Measurements from ENCODE around the gene DCP2. TPM values are rescaled to one million over a fixed set of nuclear protein-coding genes. Genes with fewer than 3 reads are reported as not detected.

DCP2 gene
- total RNA-seq, 1 experiment from 2014 or later = 176 TPM

DNA sequence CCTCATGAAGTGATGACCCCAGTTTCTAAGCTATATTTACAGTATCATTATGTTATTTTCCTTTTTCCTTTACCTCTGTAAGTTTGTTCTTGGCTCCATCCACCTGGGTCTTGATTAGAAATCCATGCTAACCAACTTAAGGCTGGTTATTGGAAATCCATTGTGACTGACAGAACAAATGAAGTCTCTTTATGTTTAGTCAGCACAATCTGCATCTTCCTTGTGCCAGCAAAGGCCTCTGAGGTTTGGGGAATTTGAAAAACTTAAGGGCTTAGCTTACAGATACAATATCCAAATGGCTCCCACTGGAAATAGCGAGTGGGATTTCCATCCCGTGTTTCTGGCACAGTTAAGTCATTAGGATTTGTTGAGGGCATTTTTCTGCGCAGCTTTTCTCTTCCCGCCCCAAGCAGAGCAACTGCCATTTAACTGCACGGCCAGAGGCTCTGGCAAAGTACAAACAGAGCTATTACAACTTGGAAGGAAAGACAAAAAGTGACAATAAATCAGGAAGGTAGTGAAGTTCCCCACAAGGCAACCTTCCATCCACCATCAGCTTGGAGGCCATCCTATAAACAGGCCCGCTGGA lies 64.2 kb downstream of the DCP2 start:
- no peak overlapping the region for H3K56ac ChIP-seq (ENCODE audit: insufficient read length, low read depth, low read length)
- no peak overlapping the region for H3K4ac ChIP-seq (ENCODE audit: low read depth, low read length)
- no peaks in the 10 kb centered on the region for H3K23me2 ChIP-seq (ENCODE audit: insufficient read length, low read depth, low read length, poor library complexity, severe bottlenecking)
- no peak overlapping the region for H3K27ac Mint-ChIP-seq
- H2BK12ac ChIP-seq (ENCODE audit: insufficient read length, low read depth, low read length) = no peak overlapping the region
- no peak overlapping the region for H3K27ac ChIP-seq (ENCODE audit: insufficient read length, low read depth, low read length)
- H2BK15ac ChIP-seq (ENCODE audit: low read depth, low read length) = no peak overlapping the region
- no peak overlapping the region for H3T11ph ChIP-seq (ENCODE audit: low read length)
- no peaks in the 10 kb centered on the region for H3K27me3 ChIP-seq (ENCODE audit: insufficient read depth, low read length)
- no peak overlapping the region for H2BK20ac ChIP-seq (ENCODE audit: low read depth, low read length, poor library complexity, severe bottlenecking)
- no CpG with 5 or more reads among the region's 6 CpGs for WGBS (ENCODE audit: extremely low coverage, insufficient read length, low lambda C conversion rate)
- no peak for DNase-seq
- peaks cover 4% of the 10 kb centered on the region; the same call in 1 of the 2 replicates for H3K4me1 ChIP-seq (ENCODE audit: insufficient read depth, low read length)
- no peaks in the 10 kb centered on the region for H4K20me1 ChIP-seq (ENCODE audit: control insufficient read depth, insufficient read depth, insufficient read length)
- no peak overlapping the region for H3K18ac ChIP-seq (ENCODE audit: insufficient read length, low read depth, low read length)
- no peak overlapping the region for H2BK120ac ChIP-seq (ENCODE audit: low read depth, low read length, poor library complexity, severe bottlenecking)
- H2BK5ac ChIP-seq (ENCODE audit: insufficient read length, low read length) = no peak overlapping the region
- no peak overlapping the region for H2AFZ ChIP-seq (ENCODE audit: low read length)
- H3K79me2 ChIP-seq (ENCODE audit: insufficient read depth, low read length) = no peaks in the 10 kb centered on the region
- H3K4me1 Mint-ChIP-seq = peaks cover 16 to 21% of the 10 kb centered on the region in 2 experiments
- H3K23ac ChIP-seq (ENCODE audit: insufficient read length, low read depth, low read length) = no peak overlapping the region
- no peak overlapping the region for H3K9ac ChIP-seq (ENCODE audit: extremely low read depth, insufficient read length, low read length)
- no peak overlapping the region for H2AK5ac ChIP-seq (ENCODE audit: insufficient read length, low read length)
- no peaks in the 10 kb centered on the region for H3K27me3 Mint-ChIP-seq (ENCODE audit: low read depth)
- H3K9me3 ChIP-seq (ENCODE audit: control insufficient read depth, low read depth, low read length) = no peaks in the 10 kb centered on the region
- no peak overlapping the region for H4K5ac ChIP-seq (ENCODE audit: insufficient read length, low read depth, low read length)
- no peaks in the 10 kb centered on the region for H3K79me1 ChIP-seq (ENCODE audit: insufficient read depth, low read depth, low read length, poor library complexity, severe bottlenecking)
- no peak overlapping the region for H4K91ac ChIP-seq (ENCODE audit: insufficient read length, low read depth, low read length)
- H3K36me3 Mint-ChIP-seq (ENCODE audit: insufficient read depth in 1 of 3, low read depth in 3 of 3) = peaks cover 0 to 3% (median 0%) of the 10 kb centered on the region in 3 experiments; a peak in 2 of 7 replicates
- TF ChIP-seq, protein P1, sequence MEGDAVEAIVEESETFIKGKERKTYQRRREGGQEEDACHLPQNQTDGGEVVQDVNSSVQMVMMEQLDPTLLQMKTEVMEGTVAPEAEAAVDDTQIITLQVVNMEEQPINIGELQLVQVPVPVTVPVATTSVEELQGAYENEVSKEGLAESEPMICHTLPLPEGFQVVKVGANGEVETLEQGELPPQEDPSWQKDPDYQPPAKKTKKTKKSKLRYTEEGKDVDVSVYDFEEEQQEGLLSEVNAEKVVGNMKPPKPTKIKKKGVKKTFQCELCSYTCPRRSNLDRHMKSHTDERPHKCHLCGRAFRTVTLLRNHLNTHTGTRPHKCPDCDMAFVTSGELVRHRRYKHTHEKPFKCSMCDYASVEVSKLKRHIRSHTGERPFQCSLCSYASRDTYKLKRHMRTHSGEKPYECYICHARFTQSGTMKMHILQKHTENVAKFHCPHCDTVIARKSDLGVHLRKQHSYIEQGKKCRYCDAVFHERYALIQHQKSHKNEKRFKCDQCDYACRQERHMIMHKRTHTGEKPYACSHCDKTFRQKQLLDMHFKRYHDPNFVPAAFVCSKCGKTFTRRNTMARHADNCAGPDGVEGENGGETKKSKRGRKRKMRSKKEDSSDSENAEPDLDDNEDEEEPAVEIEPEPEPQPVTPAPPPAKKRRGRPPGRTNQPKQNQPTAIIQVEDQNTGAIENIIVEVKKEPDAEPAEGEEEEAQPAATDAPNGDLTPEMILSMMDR (conservative IDR thresholded peaks at IDR 0.05) = no peak
- no peaks in the 10 kb centered on the region for H3K9me3 Mint-ChIP-seq
- no peak overlapping the region for H3K4me3 Mint-ChIP-seq
- H3K4me2 ChIP-seq (ENCODE audit: insufficient read depth, insufficient read length, low read length) = no peak overlapping the region
- no peak overlapping the region for H3K14ac ChIP-seq (ENCODE audit: insufficient read depth, low read length)
- H4K8ac ChIP-seq (replicated peaks; ENCODE audit: insufficient read length, low read depth, low read length) = no peak overlapping the region

Data from H9 (cell line).